ENCODE data around the gene CCR4. TPM values are rescaled to one million over a fixed set of nuclear protein-coding genes. Genes with fewer than 3 reads are reported as not detected.

The CCR4 gene
- total and polyA plus RNA-seq, 10 of the 15 experiments (the other 5 are each of a cell fraction or from before 2014, with no cell fraction given): 0.41 to 12.4 (median 5.3) TPM

DNA sequence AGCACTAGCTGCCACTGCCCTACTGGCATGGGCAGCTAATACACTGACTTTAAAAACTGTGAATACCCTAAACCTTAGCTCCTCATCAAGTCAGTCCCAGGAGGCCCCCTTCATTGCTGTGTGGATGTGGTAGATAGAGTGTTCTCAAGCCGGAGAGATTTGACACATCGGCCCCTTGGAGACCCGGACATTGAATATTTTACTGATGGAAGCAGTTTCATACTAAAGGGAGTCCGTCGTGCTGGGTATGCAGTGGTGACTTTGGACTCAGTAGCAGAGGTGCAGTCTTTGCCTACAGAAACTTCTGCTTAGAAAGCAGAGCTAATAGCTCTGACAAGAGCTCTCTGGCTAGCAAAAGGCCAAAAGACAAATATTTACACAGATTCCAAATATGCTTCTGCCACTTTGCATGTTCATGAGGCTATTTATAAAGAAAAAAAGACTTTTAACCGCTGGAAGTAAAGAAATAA lies 17.5 kb downstream of the CCR4 start:
- ChIA-PET CTCF (interaction anchor here (0.6 to 0.9 kb wide), 2 partner anchors 36 to 105 kb away, joined by 3 read pairs; no protein-coding TSS in a partner anchor), SMC1A (ENCODE audit: uncharacterized antibody, unreplicated experiment) (interaction anchor here (1.5 kb wide), 1 partner anchor 16 kb away, joined by 3 read pairs; no protein-coding TSS in a partner anchor), POLR2A (no interaction called here), RAD21 (ENCODE audit: unreplicated experiment) (interaction anchor here (0.5 kb wide), 1 partner anchor 13 kb away, joined by 3 read pairs; no protein-coding TSS in a partner anchor)
- FAIRE-seq (no peak), DNase-seq (ENCODE audit: low read depth, low spot score) (no peak), ATAC-seq (no peak)
- Histone ChIP-seq H3K9me3 (replicated peaks; ENCODE audit: control insufficient read depth, insufficient read depth, low read length) (peaks cover 9% of the 10 kb centered on the region; the same call in 2 of the 3 replicates), H3K9ac (ENCODE audit: control insufficient read depth, insufficient read depth, low read length) (no peak overlapping the region), H4K20me1 (ENCODE audit: control insufficient read depth, insufficient read depth) (no peaks in the 10 kb centered on the region), H3K4me2 (ENCODE audit: control insufficient read depth, insufficient read depth) (no peak overlapping the region), H2AFZ (ENCODE audit: control insufficient read depth, low read depth, low read length) (no peak overlapping the region), H3K4me1 (ENCODE audit: control insufficient read depth, insufficient read depth, low read length) (no peaks in the 10 kb centered on the region; the same call in 1 of the 2 replicates), H3K27me3 (replicated peaks in 1 of 2; ENCODE audit: control insufficient read depth in 2 of 2, insufficient read depth in 2 of 2, low read length in 1 of 2) (no peaks in the 10 kb centered on the region), H3K79me2 (ENCODE audit: control insufficient read depth, insufficient read depth, low read length) (no peaks in the 10 kb centered on the region), H3K27ac (ENCODE audit: control insufficient read depth, insufficient read depth) (no peak overlapping the region), H3K4me3 (no peak overlapping the region), H3K36me3 (ENCODE audit: control insufficient read depth in 2 of 2, insufficient read depth in 2 of 2, low read length in 1 of 2) (no peaks in the 10 kb centered on the region)
- intact Hi-C loops (cut with micrococcal nuclease; ENCODE audit: unreplicated experiment) (no loop called here), in situ Hi-C loops (cut with MboI) (no loop called here)
- BruUV-seq (replicated peaks): no TSS peak
- WGBS (ENCODE audit: insufficient coverage, insufficient replicate concordance, low lambda C conversion rate, missing lambda C conversion rate): 86% methylated on average over 6 of the region's 6 CpGs
- TF ChIP-seq HCFC1 (IDR thresholded peaks at IDR 0.05; ENCODE audit: low read length) (no peak), NFYB (IDR thresholded peaks at IDR 0.05; ENCODE audit: insufficient read depth, low read depth, low read length) (no peak), ATF7 (IDR thresholded peaks at IDR 0.05; ENCODE audit: low read depth) (no peak), SPI1 (IDR thresholded peaks at IDR 0.05; ENCODE audit: borderline replicate concordance, insufficient read depth, low read depth, low read length) (no peak), SMARCA5 (IDR thresholded peaks at IDR 0.05) (no peak), FOXM1 (IDR thresholded peaks at IDR 0.05; ENCODE audit: low read depth, low read length) (no peak), CHD2 (IDR thresholded peaks at IDR 0.05; ENCODE audit: borderline replicate concordance, low read depth, low read length) (no peak)

DNA sequence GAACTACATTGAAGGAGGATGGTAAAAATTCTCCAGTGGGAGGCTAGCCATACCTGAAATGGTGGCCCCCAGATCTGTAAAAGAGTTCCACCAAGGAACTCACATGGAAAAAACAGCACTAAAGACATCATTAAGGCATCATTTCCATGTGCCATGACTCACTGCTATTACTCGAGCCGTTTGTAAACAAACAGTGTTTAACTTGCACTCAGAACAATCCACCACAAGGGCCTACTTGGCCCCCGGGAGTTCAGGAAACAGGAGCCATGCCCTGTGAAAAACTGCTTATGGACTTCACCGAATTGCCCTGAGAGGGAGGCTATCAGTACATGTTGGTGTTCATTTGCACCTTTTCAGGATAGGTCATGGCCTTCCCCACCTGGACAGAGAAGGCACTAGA lies 18.2 kb downstream of the CCR4 start:
- no peak for FAIRE-seq
- WGBS (ENCODE audit: insufficient coverage, insufficient replicate concordance, low lambda C conversion rate, missing lambda C conversion rate): 69% methylated on average over 4 of the region's 4 CpGs
- no peak for DNase-seq (ENCODE audit: low read depth, low spot score)
- H3K9me3 ChIP-seq (replicated peaks; ENCODE audit: control insufficient read depth, insufficient read depth, low read length): peaks cover 9% of the 10 kb centered on the region; the same call in 2 of the 3 replicates
- H3K9ac ChIP-seq (ENCODE audit: control insufficient read depth, insufficient read depth, low read length): no peak overlapping the region
- CTCF ChIA-PET: interaction anchor here (0.6 kb wide), 1 partner anchor 36 kb away, joined by 3 read pairs; no protein-coding TSS in a partner anchor
- no peaks in the 10 kb centered on the region; the same call in 1 of the 2 replicates for H3K4me1 ChIP-seq (ENCODE audit: control insufficient read depth, insufficient read depth, low read length)
- no peaks in the 10 kb centered on the region for H3K36me3 ChIP-seq (ENCODE audit: control insufficient read depth in 2 of 2, insufficient read depth in 2 of 2, low read length in 1 of 2)
- H3K27me3 ChIP-seq (replicated peaks in 1 of 2; ENCODE audit: control insufficient read depth in 2 of 2, insufficient read depth in 2 of 2, low read length in 1 of 2): no peaks in the 10 kb centered on the region
- H4K20me1 ChIP-seq (ENCODE audit: control insufficient read depth, insufficient read depth): no peaks in the 10 kb centered on the region
- BruUV-seq (replicated peaks): no TSS peak
- RAD21 ChIA-PET (ENCODE audit: unreplicated experiment): no interaction called here
- no peaks in the 10 kb centered on the region for H3K79me2 ChIP-seq (ENCODE audit: control insufficient read depth, insufficient read depth, low read length)
- H3K4me3 ChIP-seq: no peak overlapping the region
- H3K27ac ChIP-seq (ENCODE audit: control insufficient read depth, insufficient read depth): no peak overlapping the region
- ATAC-seq: no peak
- SMC1A ChIA-PET (ENCODE audit: uncharacterized antibody, unreplicated experiment): interaction anchor here (1.5 kb wide), 1 partner anchor 17 kb away, joined by 3 read pairs; no protein-coding TSS in a partner anchor
- no peak overlapping the region for H2AFZ ChIP-seq (ENCODE audit: control insufficient read depth, low read depth, low read length)
- intact Hi-C loops (cut with micrococcal nuclease; ENCODE audit: unreplicated experiment): no loop called here
- in situ Hi-C loops (cut with MboI): no loop called here
- H3K4me2 ChIP-seq (ENCODE audit: control insufficient read depth, insufficient read depth): no peak overlapping the region
- POLR2A ChIA-PET: no interaction called here
- TF ChIP-seq SRF (IDR thresholded peaks at IDR 0.05; ENCODE audit: low read depth in 2 of 2, low read length in 2 of 2) (no peak), ASH2L (IDR thresholded peaks at IDR 0.05; ENCODE audit: borderline replicate concordance, low read depth) (no peak), NFYA (IDR thresholded peaks at IDR 0.05; ENCODE audit: borderline replicate concordance, low read depth, low read length) (no peak), EED (IDR thresholded peaks at IDR 0.05; ENCODE audit: low read depth) (no peak), NR2F1 (conservative IDR thresholded peaks at IDR 0.05) (no peak), ZNF274 (IDR thresholded peaks at IDR 0.05; ENCODE audit: insufficient read depth, insufficient read length) (no peak)
- TF ChIP-seq, protein P1, sequence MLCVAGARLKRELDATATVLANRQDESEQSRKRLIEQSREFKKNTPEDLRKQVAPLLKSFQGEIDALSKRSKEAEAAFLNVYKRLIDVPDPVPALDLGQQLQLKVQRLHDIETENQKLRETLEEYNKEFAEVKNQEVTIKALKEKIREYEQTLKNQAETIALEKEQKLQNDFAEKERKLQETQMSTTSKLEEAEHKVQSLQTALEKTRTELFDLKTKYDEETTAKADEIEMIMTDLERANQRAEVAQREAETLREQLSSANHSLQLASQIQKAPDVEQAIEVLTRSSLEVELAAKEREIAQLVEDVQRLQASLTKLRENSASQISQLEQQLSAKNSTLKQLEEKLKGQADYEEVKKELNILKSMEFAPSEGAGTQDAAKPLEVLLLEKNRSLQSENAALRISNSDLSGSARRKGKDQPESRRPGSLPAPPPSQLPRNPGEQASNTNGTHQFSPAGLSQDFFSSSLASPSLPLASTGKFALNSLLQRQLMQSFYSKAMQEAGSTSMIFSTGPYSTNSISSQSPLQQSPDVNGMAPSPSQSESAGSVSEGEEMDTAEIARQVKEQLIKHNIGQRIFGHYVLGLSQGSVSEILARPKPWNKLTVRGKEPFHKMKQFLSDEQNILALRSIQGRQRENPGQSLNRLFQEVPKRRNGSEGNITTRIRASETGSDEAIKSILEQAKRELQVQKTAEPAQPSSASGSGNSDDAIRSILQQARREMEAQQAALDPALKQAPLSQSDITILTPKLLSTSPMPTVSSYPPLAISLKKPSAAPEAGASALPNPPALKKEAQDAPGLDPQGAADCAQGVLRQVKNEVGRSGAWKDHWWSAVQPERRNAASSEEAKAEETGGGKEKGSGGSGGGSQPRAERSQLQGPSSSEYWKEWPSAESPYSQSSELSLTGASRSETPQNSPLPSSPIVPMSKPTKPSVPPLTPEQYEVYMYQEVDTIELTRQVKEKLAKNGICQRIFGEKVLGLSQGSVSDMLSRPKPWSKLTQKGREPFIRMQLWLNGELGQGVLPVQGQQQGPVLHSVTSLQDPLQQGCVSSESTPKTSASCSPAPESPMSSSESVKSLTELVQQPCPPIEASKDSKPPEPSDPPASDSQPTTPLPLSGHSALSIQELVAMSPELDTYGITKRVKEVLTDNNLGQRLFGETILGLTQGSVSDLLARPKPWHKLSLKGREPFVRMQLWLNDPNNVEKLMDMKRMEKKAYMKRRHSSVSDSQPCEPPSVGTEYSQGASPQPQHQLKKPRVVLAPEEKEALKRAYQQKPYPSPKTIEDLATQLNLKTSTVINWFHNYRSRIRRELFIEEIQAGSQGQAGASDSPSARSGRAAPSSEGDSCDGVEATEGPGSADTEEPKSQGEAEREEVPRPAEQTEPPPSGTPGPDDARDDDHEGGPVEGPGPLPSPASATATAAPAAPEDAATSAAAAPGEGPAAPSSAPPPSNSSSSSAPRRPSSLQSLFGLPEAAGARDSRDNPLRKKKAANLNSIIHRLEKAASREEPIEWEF (IDR thresholded peaks at IDR 0.05; ENCODE audit: insufficient replicate concordance, low read depth, low read length): no peak

Data from GM12878 (cell line).